ENCODE results near the gene RABGAP1L. TPM values are rescaled to one million over a fixed set of nuclear protein-coding genes. Genes with fewer than 3 reads are reported as not detected.
"Not testable (repeated sequence)": the region's sequence is repeated elsewhere in the genome, so short reads cannot be mapped to it uniquely, and the experiment has no call there.

Gene RABGAP1L
- polyA plus RNA-seq, 1 donor (not counting 4 experiments of a cell fraction or from before 2014, with no cell fraction given), result 24.2 TPM

GRCh38 chr1:174569240-174569639, 409.9 kb downstream of the RABGAP1L start:
- H2AFZ ChIP-seq (ENCODE audit: control insufficient read depth, low read length), result no peak overlapping the region
- no peaks in the 10 kb centered on the region for H4K20me1 ChIP-seq (ENCODE audit: control insufficient read depth, extremely low read depth, insufficient read depth, low read length)
- H3K4me2 ChIP-seq (ENCODE audit: control insufficient read depth, extremely low read depth, insufficient read depth, low read depth, low read length), result no peak overlapping the region
- no peak overlapping the region for H3K4me3 ChIP-seq (ENCODE audit: control insufficient read depth in 2 of 3, extremely low read depth in 1 of 3, insufficient read depth in 2 of 3, low read depth in 1 of 3, low read length in 3 of 3)
- TF ChIP-seq, protein P1, sequence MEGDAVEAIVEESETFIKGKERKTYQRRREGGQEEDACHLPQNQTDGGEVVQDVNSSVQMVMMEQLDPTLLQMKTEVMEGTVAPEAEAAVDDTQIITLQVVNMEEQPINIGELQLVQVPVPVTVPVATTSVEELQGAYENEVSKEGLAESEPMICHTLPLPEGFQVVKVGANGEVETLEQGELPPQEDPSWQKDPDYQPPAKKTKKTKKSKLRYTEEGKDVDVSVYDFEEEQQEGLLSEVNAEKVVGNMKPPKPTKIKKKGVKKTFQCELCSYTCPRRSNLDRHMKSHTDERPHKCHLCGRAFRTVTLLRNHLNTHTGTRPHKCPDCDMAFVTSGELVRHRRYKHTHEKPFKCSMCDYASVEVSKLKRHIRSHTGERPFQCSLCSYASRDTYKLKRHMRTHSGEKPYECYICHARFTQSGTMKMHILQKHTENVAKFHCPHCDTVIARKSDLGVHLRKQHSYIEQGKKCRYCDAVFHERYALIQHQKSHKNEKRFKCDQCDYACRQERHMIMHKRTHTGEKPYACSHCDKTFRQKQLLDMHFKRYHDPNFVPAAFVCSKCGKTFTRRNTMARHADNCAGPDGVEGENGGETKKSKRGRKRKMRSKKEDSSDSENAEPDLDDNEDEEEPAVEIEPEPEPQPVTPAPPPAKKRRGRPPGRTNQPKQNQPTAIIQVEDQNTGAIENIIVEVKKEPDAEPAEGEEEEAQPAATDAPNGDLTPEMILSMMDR (optimal IDR thresholded peaks at IDR 0.05 in 1 of 3, IDR thresholded peaks at IDR 0.05 in 1 of 3, conservative IDR thresholded peaks at IDR 0.05 in 1 of 3; ENCODE audit: extremely low read depth in 1 of 3, insufficient read depth in 2 of 3, low read length in 3 of 3), result no peak
- no peak for TF ChIP-seq EZH2 (IDR thresholded peaks at IDR 0.05; ENCODE audit: low read length)
- H3K9ac ChIP-seq (ENCODE audit: control insufficient read depth, extremely low read depth, insufficient read depth, low read length), result no peak overlapping the region
- no peaks in the 10 kb centered on the region for H3K4me1 ChIP-seq (ENCODE audit: control insufficient read depth, extremely low read depth, insufficient read depth, low read length)
- dilution Hi-C loops (cut with MboI; ENCODE audit: extremely low pct_ligation_motif_present, low sequenced_read_pairs), result no loop called here
- H3K27ac ChIP-seq (ENCODE audit: control insufficient read depth, insufficient read depth, low read length), result no peak overlapping the region
- FAIRE-seq (no peak), DNase-seq (ENCODE audit: low read depth, low spot score) (no peak)
- H3K27me3 ChIP-seq (ENCODE audit: control insufficient read depth, extremely low read depth, insufficient read depth, low read length), result no peaks in the 10 kb centered on the region
- H3K79me2 ChIP-seq (ENCODE audit: control insufficient read depth, insufficient read depth, low read length), result no peaks in the 10 kb centered on the region
- H3K9me1 ChIP-seq (ENCODE audit: control insufficient read depth, extremely low read depth, insufficient read depth, low read length), result no peaks in the 10 kb centered on the region
- H3K36me3 ChIP-seq (ENCODE audit: control insufficient read depth in 2 of 2, extremely low read depth in 1 of 2, insufficient read depth in 2 of 2, low read length in 2 of 2), result no peaks in the 10 kb centered on the region
- no peaks in the 10 kb centered on the region for H3K9me3 ChIP-seq (ENCODE audit: control insufficient read depth, low read depth, low read length)

GRCh38 chr1:174572771-174573170, 413.5 kb downstream of the RABGAP1L start:
- no peak overlapping the region for H2AFZ ChIP-seq (ENCODE audit: control insufficient read depth, low read length)
- no peak overlapping the region for H3K4me2 ChIP-seq (ENCODE audit: control insufficient read depth, extremely low read depth, insufficient read depth, low read depth, low read length)
- no peaks in the 10 kb centered on the region for H3K27me3 ChIP-seq (ENCODE audit: control insufficient read depth, extremely low read depth, insufficient read depth, low read length)
- no peak for DNase-seq (ENCODE audit: low read depth, low spot score)
- H4K20me1 ChIP-seq (ENCODE audit: control insufficient read depth, extremely low read depth, insufficient read depth, low read length), result no peaks in the 10 kb centered on the region
- H3K9ac ChIP-seq (ENCODE audit: control insufficient read depth, extremely low read depth, insufficient read depth, low read length), result no peak overlapping the region
- H3K4me3 ChIP-seq (ENCODE audit: control insufficient read depth in 2 of 3, extremely low read depth in 1 of 3, insufficient read depth in 2 of 3, low read depth in 1 of 3, low read length in 3 of 3), result no peak overlapping the region
- no peaks in the 10 kb centered on the region for H3K9me3 ChIP-seq (ENCODE audit: control insufficient read depth, low read depth, low read length)
- dilution Hi-C loops (cut with MboI; ENCODE audit: extremely low pct_ligation_motif_present, low sequenced_read_pairs), result no loop called here
- TF ChIP-seq EZH2 (IDR thresholded peaks at IDR 0.05; ENCODE audit: low read length), result no peak
- TF ChIP-seq, protein P1 (optimal IDR thresholded peaks at IDR 0.05 in 1 of 3, IDR thresholded peaks at IDR 0.05 in 1 of 3, conservative IDR thresholded peaks at IDR 0.05 in 1 of 3; ENCODE audit: extremely low read depth in 1 of 3, insufficient read depth in 2 of 3, low read length in 3 of 3), result no peak
- H3K27ac ChIP-seq (ENCODE audit: control insufficient read depth, insufficient read depth, low read length), result no peak overlapping the region
- H3K9me1 ChIP-seq (ENCODE audit: control insufficient read depth, extremely low read depth, insufficient read depth, low read length), result no peaks in the 10 kb centered on the region
- H3K79me2 ChIP-seq (ENCODE audit: control insufficient read depth, insufficient read depth, low read length), result no peaks in the 10 kb centered on the region
- no peaks in the 10 kb centered on the region for H3K36me3 ChIP-seq (ENCODE audit: control insufficient read depth in 2 of 2, extremely low read depth in 1 of 2, insufficient read depth in 2 of 2, low read length in 2 of 2)
- FAIRE-seq, result no peak
- no peaks in the 10 kb centered on the region for H3K4me1 ChIP-seq (ENCODE audit: control insufficient read depth, extremely low read depth, insufficient read depth, low read length)

GRCh38 chr1:174576120-174576519, 416.8 kb downstream of the RABGAP1L start:
- FAIRE-seq; dilution Hi-C loops (cut with MboI; ENCODE audit: extremely low pct_ligation_motif_present, low sequenced_read_pairs): not testable (repeated sequence)

More at GRCh38 chr1:174576120-174576519, 416.8 kb downstream of the RABGAP1L start:
- H2AFZ ChIP-seq (ENCODE audit: control insufficient read depth, low read length); H3K36me3 ChIP-seq (ENCODE audit: control insufficient read depth in 2 of 2, extremely low read depth in 1 of 2, insufficient read depth in 2 of 2, low read length in 2 of 2); H3K27me3 ChIP-seq (ENCODE audit: control insufficient read depth, extremely low read depth, insufficient read depth, low read length); H3K4me3 ChIP-seq (ENCODE audit: control insufficient read depth in 2 of 3, extremely low read depth in 1 of 3, insufficient read depth in 2 of 3, low read depth in 1 of 3, low read length in 3 of 3); H3K4me1 ChIP-seq (ENCODE audit: control insufficient read depth, extremely low read depth, insufficient read depth, low read length); H3K27ac ChIP-seq (ENCODE audit: control insufficient read depth, insufficient read depth, low read length); H3K79me2 ChIP-seq (ENCODE audit: control insufficient read depth, insufficient read depth, low read length); H3K4me2 ChIP-seq (ENCODE audit: control insufficient read depth, extremely low read depth, insufficient read depth, low read depth, low read length); DNase-seq (ENCODE audit: low read depth, low spot score); H4K20me1 ChIP-seq (ENCODE audit: control insufficient read depth, extremely low read depth, insufficient read depth, low read length); H3K9me3 ChIP-seq (ENCODE audit: control insufficient read depth, low read depth, low read length); H3K9me1 ChIP-seq (ENCODE audit: control insufficient read depth, extremely low read depth, insufficient read depth, low read length); H3K9ac ChIP-seq (ENCODE audit: control insufficient read depth, extremely low read depth, insufficient read depth, low read length): not testable (repeated sequence)

Measured in keratinocyte (primary cell).